Right lobe of liver (tissue), 4 donors: ENCODE results near the gene KIF18A.
"Not testable (repeated sequence)": the region's sequence is repeated elsewhere in the genome, so short reads cannot be mapped to it uniquely, and the experiment has no call there.

Source experiments
- POLR2A ChIP-seq: fragments of 450-650 bp; IDR thresholded peaks from one replicate; pipeline ENCODE4 v1.6.1; 2017; ENCODE audit warnings: antibody characterized with exemption, mild to moderate bottlenecking
- TF ChIP-seq, protein P1 (sequence below), 4 donors: fragments of 200-600 bp in 3 of 4; fragments of 450-650 bp in 1 of 4; IDR thresholded peaks; one replicate each; pipeline versions ENCODE4 v1.5.1 to v1.8.0; 2016 to 2022; ENCODE audit warnings: antibody characterized with exemption in 4 of 4, mild to moderate bottlenecking in 2 of 4
- donor health status: DM: no; HTN: no; CAD: no.
- donor health status: DM: no; HTN: no; CAD: no.
- donor health status: DM: no; HTN: yes; CAD: no.

DNA sequence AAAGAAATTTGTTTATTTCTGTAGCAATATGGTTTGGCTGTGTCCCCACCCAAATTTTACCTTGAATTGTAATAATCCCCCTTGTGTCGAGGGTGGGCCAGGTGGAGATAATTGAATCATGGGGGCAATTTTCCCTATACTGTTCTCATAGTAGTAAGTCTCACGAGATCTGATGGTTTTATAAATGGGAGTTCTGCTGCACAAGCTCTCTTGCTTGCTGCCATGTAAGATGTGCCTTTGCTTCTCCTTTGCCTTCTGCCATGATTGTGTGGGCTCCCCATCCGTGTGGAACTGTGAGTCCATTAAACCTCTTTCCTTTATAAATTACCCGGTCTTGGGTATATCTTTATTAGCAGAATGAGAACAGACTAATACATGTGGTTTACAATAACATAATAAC lies 28.2 kb upstream of the KIF18A start:
- TF ChIP-seq, protein P1, sequence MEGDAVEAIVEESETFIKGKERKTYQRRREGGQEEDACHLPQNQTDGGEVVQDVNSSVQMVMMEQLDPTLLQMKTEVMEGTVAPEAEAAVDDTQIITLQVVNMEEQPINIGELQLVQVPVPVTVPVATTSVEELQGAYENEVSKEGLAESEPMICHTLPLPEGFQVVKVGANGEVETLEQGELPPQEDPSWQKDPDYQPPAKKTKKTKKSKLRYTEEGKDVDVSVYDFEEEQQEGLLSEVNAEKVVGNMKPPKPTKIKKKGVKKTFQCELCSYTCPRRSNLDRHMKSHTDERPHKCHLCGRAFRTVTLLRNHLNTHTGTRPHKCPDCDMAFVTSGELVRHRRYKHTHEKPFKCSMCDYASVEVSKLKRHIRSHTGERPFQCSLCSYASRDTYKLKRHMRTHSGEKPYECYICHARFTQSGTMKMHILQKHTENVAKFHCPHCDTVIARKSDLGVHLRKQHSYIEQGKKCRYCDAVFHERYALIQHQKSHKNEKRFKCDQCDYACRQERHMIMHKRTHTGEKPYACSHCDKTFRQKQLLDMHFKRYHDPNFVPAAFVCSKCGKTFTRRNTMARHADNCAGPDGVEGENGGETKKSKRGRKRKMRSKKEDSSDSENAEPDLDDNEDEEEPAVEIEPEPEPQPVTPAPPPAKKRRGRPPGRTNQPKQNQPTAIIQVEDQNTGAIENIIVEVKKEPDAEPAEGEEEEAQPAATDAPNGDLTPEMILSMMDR (IDR thresholded peaks at IDR 0.05) = not testable (repeated sequence)
- TF ChIP-seq POLR2A = not testable (repeated sequence)
